K562 (cell line): ENCODE results near the gene SMOC2.

ENCODE experiments used
- CTCF ChIP-seq, 3 experiments: IDR thresholded peaks in 2 of 3; conservative IDR thresholded peaks in 1 of 3; 2 replicates each; pipeline ENCODE4 v1.5.1; 2011 to 2012; ENCODE audit warnings: low read length in 3 of 3, mild to moderate bottlenecking in 3 of 3, control low read depth in 2 of 3, improper control_type of control experiment in 1 of 3, inconsistent platforms in 1 of 3, low read depth in 1 of 3, mixed read lengths in 1 of 3, moderate library complexity in 1 of 3; ENCODE audit not compliant: insufficient read depth in 2 of 3
- FUS ChIP-seq: fragments of 200-400 bp; formaldehyde crosslinking; optimal IDR thresholded peaks from 2 replicates; pipeline ENCODE3; 2017; ENCODE audit warnings: low read depth, low read length
- HMG20A ChIP-seq: fragments of 450-650 bp; formaldehyde crosslinking; conservative IDR thresholded peaks from 2 replicates; pipeline ENCODE4 v1.4.0; 2020; ENCODE audit warnings: mild to moderate bottlenecking, mixed read lengths
- NRF1 ChIP-seq, 2 experiments: fragments of 450-650 bp; IDR thresholded peaks in 1 of 2; conservative IDR thresholded peaks in 1 of 2; 2 replicates each; pipeline ENCODE4 v1.6.1; 2014; ENCODE audit warnings: mild to moderate bottlenecking in 2 of 2
- POLR2AphosphoS5 ChIP-seq: IDR thresholded peaks from 2 replicates; pipeline ENCODE4 v1.6.1; 2011; ENCODE audit warnings: mild to moderate bottlenecking, low read depth, low read length, moderate library complexity; ENCODE audit not compliant: control insufficient read depth, insufficient read depth
- PRPF4 ChIP-seq: fragments of 200-400 bp; formaldehyde crosslinking; IDR thresholded peaks from one replicate; pipeline ENCODE4 v1.6.1; 2017; ENCODE audit warnings: low read length, low read depth, mild to moderate bottlenecking; ENCODE audit not compliant: insufficient read depth, poor library complexity, severe bottlenecking
- PTTG1 ChIP-seq: fragments of 450-650 bp; IDR thresholded peaks from 2 replicates; pipeline ENCODE4 v1.6.1; 2016; ENCODE audit warnings: low read depth, mild to moderate bottlenecking, missing genetic modification characterization, missing compliant biosample characterization
- ZNF324 ChIP-seq: fragments of 250-450 bp; sonication (Bioruptor Pico); IDR thresholded peaks from 2 replicates; pipeline ENCODE4 v1.4.0; 2020; ENCODE audit warnings: mild to moderate bottlenecking
- ZNF764 ChIP-seq: fragments of 250-450 bp; sonication (Bioruptor Pico); IDR thresholded peaks from 2 replicates; pipeline ENCODE4 v1.4.0; 2020; ENCODE audit warnings: low read depth, mild to moderate bottlenecking, moderate library complexity
- TF ChIP-seq, protein P1 (sequence below), 2 experiments: fragments of 450-650 bp; formaldehyde crosslinking in 1 of 2; IDR thresholded peaks; 2 replicates each; pipeline versions ENCODE4 v1.4.0 to v1.6.1; 2014 to 2020; ENCODE audit warnings: mild to moderate bottlenecking in 2 of 2, borderline replicate concordance in 1 of 2, low read depth in 1 of 2
- TF ChIP-seq, protein P2 (sequence below): fragments of 250-450 bp; sonication (Bioruptor Pico); IDR thresholded peaks from 2 replicates; pipeline ENCODE4 v1.4.0; 2020

GRCh38 chr6:168589275-168589674, 148.3 kb downstream of the SMOC2 start:
- TF ChIP-seq HMG20A (CRISPR knock-in tag) = no peak
- TF ChIP-seq ZNF764 (CRISPR knock-in tag) = no peak
- TF ChIP-seq, protein P1, sequence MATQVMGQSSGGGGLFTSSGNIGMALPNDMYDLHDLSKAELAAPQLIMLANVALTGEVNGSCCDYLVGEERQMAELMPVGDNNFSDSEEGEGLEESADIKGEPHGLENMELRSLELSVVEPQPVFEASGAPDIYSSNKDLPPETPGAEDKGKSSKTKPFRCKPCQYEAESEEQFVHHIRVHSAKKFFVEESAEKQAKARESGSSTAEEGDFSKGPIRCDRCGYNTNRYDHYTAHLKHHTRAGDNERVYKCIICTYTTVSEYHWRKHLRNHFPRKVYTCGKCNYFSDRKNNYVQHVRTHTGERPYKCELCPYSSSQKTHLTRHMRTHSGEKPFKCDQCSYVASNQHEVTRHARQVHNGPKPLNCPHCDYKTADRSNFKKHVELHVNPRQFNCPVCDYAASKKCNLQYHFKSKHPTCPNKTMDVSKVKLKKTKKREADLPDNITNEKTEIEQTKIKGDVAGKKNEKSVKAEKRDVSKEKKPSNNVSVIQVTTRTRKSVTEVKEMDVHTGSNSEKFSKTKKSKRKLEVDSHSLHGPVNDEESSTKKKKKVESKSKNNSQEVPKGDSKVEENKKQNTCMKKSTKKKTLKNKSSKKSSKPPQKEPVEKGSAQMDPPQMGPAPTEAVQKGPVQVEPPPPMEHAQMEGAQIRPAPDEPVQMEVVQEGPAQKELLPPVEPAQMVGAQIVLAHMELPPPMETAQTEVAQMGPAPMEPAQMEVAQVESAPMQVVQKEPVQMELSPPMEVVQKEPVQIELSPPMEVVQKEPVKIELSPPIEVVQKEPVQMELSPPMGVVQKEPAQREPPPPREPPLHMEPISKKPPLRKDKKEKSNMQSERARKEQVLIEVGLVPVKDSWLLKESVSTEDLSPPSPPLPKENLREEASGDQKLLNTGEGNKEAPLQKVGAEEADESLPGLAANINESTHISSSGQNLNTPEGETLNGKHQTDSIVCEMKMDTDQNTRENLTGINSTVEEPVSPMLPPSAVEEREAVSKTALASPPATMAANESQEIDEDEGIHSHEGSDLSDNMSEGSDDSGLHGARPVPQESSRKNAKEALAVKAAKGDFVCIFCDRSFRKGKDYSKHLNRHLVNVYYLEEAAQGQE (IDR thresholded peaks at IDR 0.05; ENCODE audit: borderline replicate concordance) = no peak
- TF ChIP-seq, protein P1 (CRISPR knock-in tag; IDR thresholded peaks at IDR 0.05; ENCODE audit: low read depth) = no peak
- TF ChIP-seq NRF1 (conservative IDR thresholded peaks at IDR 0.05 in 1 of 2, IDR thresholded peaks at IDR 0.05 in 1 of 2) = no peak
- TF ChIP-seq POLR2AphosphoS5 = no peak
- TF ChIP-seq PTTG1 (tag) = no peak
- TF ChIP-seq CTCF (IDR thresholded peaks at IDR 0.05 in 2 of 3, conservative IDR thresholded peaks at IDR 0.05 in 1 of 3; ENCODE audit: insufficient read depth in 2 of 3, low read depth in 1 of 3, low read length in 3 of 3) = no peak
- TF ChIP-seq PRPF4 = no peak
- TF ChIP-seq FUS = no peak
- TF ChIP-seq, protein P2, sequence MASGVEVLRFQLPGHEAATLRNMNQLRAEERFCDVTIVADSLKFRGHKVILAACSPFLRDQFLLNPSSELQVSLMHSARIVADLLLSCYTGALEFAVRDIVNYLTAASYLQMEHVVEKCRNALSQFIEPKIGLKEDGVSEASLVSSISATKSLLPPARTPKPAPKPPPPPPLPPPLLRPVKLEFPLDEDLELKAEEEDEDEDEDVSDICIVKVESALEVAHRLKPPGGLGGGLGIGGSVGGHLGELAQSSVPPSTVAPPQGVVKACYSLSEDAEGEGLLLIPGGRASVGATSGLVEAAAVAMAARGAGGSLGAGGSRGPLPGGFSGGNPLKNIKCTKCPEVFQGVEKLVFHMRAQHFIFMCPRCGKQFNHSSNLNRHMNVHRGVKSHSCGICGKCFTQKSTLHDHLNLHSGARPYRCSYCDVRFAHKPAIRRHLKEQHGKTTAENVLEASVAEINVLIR (CRISPR knock-in tag) = no peak
- no peak for TF ChIP-seq ZNF324 (CRISPR knock-in tag)
